Muscle of arm (tissue), 12 donors: ENCODE data around the gene KIN. TPM values are rescaled to one million over a fixed set of nuclear protein-coding genes. Genes with fewer than 3 reads are reported as not detected.

Experiments
- polyA plus RNA-seq, 12 donors: library from polyadenylated mRNA; unstranded; fragments of 120-200 nt; gene quantifications; one replicate each; pipeline ENCODE4 v1.2.1, GENCODE V29; 2013; ENCODE audit not compliant: insufficient read length in 12 of 12

KIN gene
- polyA plus RNA-seq, 12 donors = 12.4 to 17.7 (median 14.4) TPM; not detected in 1

Other genes with a start within 250 kb of the KIN start
- 10 to 100 TPM in 11 of 12 donors, not detected in 1; 37.9 to 70.7 (median 47.4) TPM for gene ITIH5, start 121.0 kb downstream of the KIN start, polyA plus RNA-seq
- 10 to 100 TPM in 1 of 12 donors, 1 to 10 TPM in 2, under 1 TPM in 7, not detected in 2; 0.12 to 10.8 (median 0.60) TPM for gene ITIH2, start 84.7 kb downstream of the KIN start, polyA plus RNA-seq
- 100 to 1,000 TPM in 11 of 12 donors, not detected in 1; 192 to 302 (median 261) TPM for gene ATP5F1C, start 184 bp upstream of the KIN start, polyA plus RNA-seq
- gene TAF3, start 30.5 kb upstream of the KIN start, polyA plus RNA-seq = 10 to 100 TPM in 2 of 12 donors, 1 to 10 TPM in 9, not detected in 1; 5.3 to 10.7 (median 5.8) TPM